A673 (cell line): ENCODE data around the gene BEND5. TPM values are rescaled to one million over a fixed set of nuclear protein-coding genes. Genes with fewer than 3 reads are reported as not detected.

Experiments
- BruUV-seq: library from RNA; stranded (reverse); fragments of 400-500 nt; replicated peaks from 2 replicates; lab custom pipeline; 2021; lab: Mats Ljungman, UMichigan
- CTCF ChIA-PET: fragments of 300-600 bp; sonication (Branson Sonifier 250); formaldehyde crosslinking; loops from one replicate; lab custom pipeline; 2022; ENCODE audit warnings: antibody characterized with exemption; lab: Charles Lee
- POLR2A ChIA-PET: fragments of 300-600 bp; sonication (Branson Sonifier 250); formaldehyde crosslinking; loops from one replicate; lab custom pipeline; 2022; ENCODE audit warnings: antibody characterized with exemption; ENCODE audit not compliant: low non-redundant PET; lab: Charles Lee
- DNase-seq: peaks from one replicate; pipeline ENCODE4 v3.0.0-alpha.2; 2015; ENCODE audit warnings: low spot score
- H3K27ac ChIP-seq: fragments of 200-600 bp; sonication (generic); 2 replicates; pipeline ENCODE4 v1.5.1; 2016; ENCODE audit warnings: mixed run types, low read depth, mild to moderate bottlenecking, mixed read lengths, antibody characterized with exemption, low read length; ENCODE audit not compliant: poor library complexity, severe bottlenecking
- H3K27me3 ChIP-seq: fragments of 200-600 bp; sonication (generic); replicated peaks from 2 replicates; pipeline ENCODE4 v1.6.1; 2017; ENCODE audit warnings: mixed run types, low read depth, mild to moderate bottlenecking, mixed read lengths, antibody characterized with exemption, low read length; ENCODE audit not compliant: insufficient read depth, poor library complexity
- H3K36me3 ChIP-seq: fragments of 200-600 bp; sonication (generic); 2 replicates; pipeline ENCODE4 v1.6.1; 2016; ENCODE audit warnings: mixed run types, mild to moderate bottlenecking, mixed read lengths, antibody characterized with exemption, low read length; ENCODE audit not compliant: insufficient read depth, poor library complexity, severe bottlenecking
- H3K4me1 ChIP-seq: fragments of 200-600 bp; sonication (generic); 2 replicates; pipeline ENCODE4 v1.6.1; 2017; ENCODE audit warnings: mixed run types, mild to moderate bottlenecking, mixed read lengths, antibody characterized with exemption, low read length; ENCODE audit not compliant: insufficient read depth, poor library complexity, severe bottlenecking
- H3K4me3 ChIP-seq: fragments of 200-600 bp; sonication (generic); 2 replicates; pipeline ENCODE4 v1.5.1; 2016; ENCODE audit warnings: low read depth, mixed run types, mild to moderate bottlenecking, mixed read lengths, low read length; ENCODE audit not compliant: poor library complexity, severe bottlenecking
- H3K9me3 ChIP-seq: fragments of 200-600 bp; sonication (generic); 2 replicates; pipeline ENCODE4 v1.6.1; 2016; ENCODE audit warnings: mixed run types, low read depth, mild to moderate bottlenecking, mixed read lengths, antibody characterized with exemption, low read length; ENCODE audit not compliant: poor library complexity, severe bottlenecking
- CTCF ChIP-seq: fragments of 300-800, 200-600 bp; sonication (generic); conservative IDR thresholded peaks from 2 replicates; pipeline ENCODE4 v1.5.1; 2017; ENCODE audit warnings: low read depth, mild to moderate bottlenecking, antibody characterized with exemption, low read length, moderate library complexity, mixed read lengths
- EZH2 ChIP-seq: fragments of 200-600 bp; sonication (generic); IDR thresholded peaks from 2 replicates; pipeline ENCODE4 v1.6.1; 2017; ENCODE audit warnings: borderline replicate concordance, low read depth, mild to moderate bottlenecking, mixed read lengths, antibody characterized with exemption, low read length; ENCODE audit not compliant: poor library complexity, severe bottlenecking
- intact Hi-C: fragments of 100-400 bp; cut with micrococcal nuclease; formaldehyde crosslinking; loops from one replicate; pipeline ENCODE4 v1.10.0; 2022; ENCODE audit not compliant: unreplicated experiment
- total RNA-seq: library from RNA; stranded (reverse); gene quantifications from 2 replicates; pipeline ENCODE4 v1.2.3, GENCODE V29; 2021

Gene BEND5
- total RNA-seq, 1 experiment from 2014 or later, result 6.2 TPM

GRCh38 chr1:48771561-48771960 lies 5.1 kb downstream of the BEND5 start:
- no peaks in the 10 kb centered on the region for H3K36me3 ChIP-seq
- POLR2A ChIA-PET, result no interaction called here
- no TSS peak for BruUV-seq

GRCh38 chr1:48767975-48768510 lies 8.6 kb downstream of the BEND5 start:
- POLR2A ChIA-PET, result no interaction called here
- BruUV-seq, result no TSS peak
- Histone ChIP-seq H3K27me3 (no peaks in the 10 kb centered on the region), H3K4me1 (no peaks in the 10 kb centered on the region), H3K4me3 (no peak overlapping the region), H3K36me3 (no peaks in the 10 kb centered on the region), H3K27ac (no peak overlapping the region), H3K9me3 (no peaks in the 10 kb centered on the region)
- CTCF ChIA-PET, result no interaction called here
- intact Hi-C loops, result no loop called here
- TF ChIP-seq EZH2 (no peak), CTCF (no peak)
- DNase-seq, result no peak

More at GRCh38 chr1:48771561-48771960, 5.1 kb downstream of the BEND5 start:
- H3K4me3 ChIP-seq, result no peak overlapping the region
- DNase-seq, result no peak
- no peak overlapping the region for H3K27ac ChIP-seq
- CTCF ChIA-PET, result no interaction called here
- intact Hi-C loops, result no loop called here
- H3K27me3 ChIP-seq, result no peaks in the 10 kb centered on the region
- H3K4me1 ChIP-seq, result no peaks in the 10 kb centered on the region
- TF ChIP-seq CTCF (no peak), EZH2 (no peak)
- H3K9me3 ChIP-seq, result no peaks in the 10 kb centered on the region

- no peak overlapping the region for H3K4me3 ChIP-seq
Observed at GRCh38 chr1:48765335-48765734, 11.4 kb downstream of the BEND5 start.

More at GRCh38 chr1:48765335-48765734, 11.4 kb downstream of the BEND5 start:
- ChIA-PET POLR2A (no interaction called here), CTCF (no interaction called here)
- no peak for DNase-seq
- Histone ChIP-seq H3K4me1 (no peaks in the 10 kb centered on the region), H3K9me3 (no peaks in the 10 kb centered on the region), H3K27ac (no peak overlapping the region), H3K36me3 (no peaks in the 10 kb centered on the region), H3K27me3 (no peaks in the 10 kb centered on the region)
- intact Hi-C loops, result no loop called here
- BruUV-seq, result no TSS peak
- TF ChIP-seq EZH2, result no peak
- TF ChIP-seq CTCF, result no peak
